NCI-H2081 treated with DMSO at 0.1 percent for 48 hours (cell line): ENCODE measurements around the gene TLR6.

ENCODE experiments used
- DNase-seq: peaks from one replicate; lab custom pipeline; 2025; lab: John Stamatoyannopoulos, UW

TLR6 gene

GRCh38 chr4:38868059-38868960 is 11.7 kb upstream of the TLR6 start:
- no peak for DNase-seq

GRCh38 chr4:38867478-38868058 is 11.0 kb upstream of the TLR6 start, which contains the start of gene FAM114A1:
Gene FAM114A1, plus strand, starts transcription at chr4:38867806. Its CDS starts 10,273 bp downstream, at chr4:38878079.
- DNase-seq: no peak

DNA sequence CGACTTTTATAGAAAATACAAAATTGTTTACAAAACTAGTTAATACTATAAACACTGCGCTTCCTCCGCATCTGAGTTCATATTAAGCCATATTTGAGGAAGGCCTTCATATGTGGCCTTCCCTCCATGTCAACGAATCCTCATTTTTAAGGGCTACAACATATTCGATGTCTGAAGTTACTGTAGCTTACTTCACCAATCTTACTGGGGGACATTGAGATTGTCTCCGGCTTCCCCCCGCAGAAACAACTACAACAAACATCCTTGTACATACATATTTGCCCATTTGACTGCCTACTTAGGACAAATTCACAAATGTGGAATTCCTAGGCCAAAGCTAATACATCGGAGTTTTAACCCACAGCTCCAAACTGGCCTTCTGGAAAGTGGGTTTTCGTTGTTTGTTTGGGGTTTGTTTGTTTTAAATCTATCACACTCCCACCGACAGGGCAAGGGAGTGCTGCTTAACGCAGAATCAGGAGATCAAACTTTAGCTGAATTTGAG is 10.4 kb upstream of the TLR6 start:
- no peak for DNase-seq

GRCh38 chr4:38865445-38865844 is 8.8 kb upstream of the TLR6 start:
- DNase-seq: no peak

GRCh38 chr4:38861791-38862190 is 5.2 kb upstream of the TLR6 start:
- DNase-seq: no peak

- no peak for DNase-seq
These were observed 4.3 kb upstream of the TLR6 start for GRCh38 chr4:38860788-38861424.

GRCh38 chr4:38859501-38859900 is 2.9 kb upstream of the TLR6 start:
- no peak for DNase-seq

GRCh38 chr4:38858097-38858420 is 1.4 kb upstream of the TLR6 start:
- no peak for DNase-seq

- no peak for DNase-seq
These were observed 908 bp upstream of the TLR6 start for GRCh38 chr4:38857354-38858096.

GRCh38 chr4:38856046-38856445 is 571 bp downstream of the TLR6 start:
- DNase-seq: no peak

- no peak for DNase-seq
These were observed 1.2 kb downstream of the TLR6 start for GRCh38 chr4:38855466-38855865.

DNA sequence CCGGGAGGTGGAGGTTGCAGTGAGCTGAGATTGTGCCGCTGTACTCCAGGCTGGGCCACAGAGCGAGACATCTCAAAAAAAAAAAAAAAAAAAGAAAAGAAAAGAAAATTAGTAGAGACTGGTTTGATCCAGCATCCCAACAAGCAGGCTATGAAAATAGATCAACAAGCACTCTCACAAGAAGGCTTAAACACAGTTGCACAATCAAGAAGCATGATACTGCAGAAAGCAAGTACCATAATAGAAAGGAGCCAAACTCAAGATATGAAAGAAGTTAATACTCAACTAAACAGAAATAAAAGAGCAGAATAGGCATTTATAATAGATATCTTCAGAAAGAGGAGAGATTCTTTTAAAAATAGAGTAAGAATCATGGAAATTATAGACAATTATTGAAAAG is 10.6 kb downstream of the TLR6 start:
- no peak for DNase-seq

GRCh38 chr4:38842994-38843393 is 13.6 kb downstream of the TLR6 start:
- no peak for DNase-seq

DNA sequence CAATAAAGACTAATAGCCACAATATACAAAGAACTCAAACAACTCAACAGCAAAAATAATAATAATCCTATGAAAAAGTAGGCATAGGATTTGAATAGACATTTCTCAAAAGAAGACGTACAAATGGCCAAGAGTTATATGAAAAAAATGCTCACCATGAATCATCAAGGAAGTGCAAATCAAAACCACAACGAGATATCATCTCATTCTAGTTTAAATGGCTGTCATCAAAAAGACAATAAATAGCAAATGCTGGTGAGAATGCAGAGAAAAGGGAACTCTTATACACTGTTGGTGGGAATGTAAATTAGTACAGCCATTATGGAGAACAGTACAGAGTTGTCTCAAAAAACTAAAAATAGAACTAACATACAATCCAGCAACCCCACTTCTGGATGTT is 18.8 kb downstream of the TLR6 start:
- no peak for DNase-seq

DNA sequence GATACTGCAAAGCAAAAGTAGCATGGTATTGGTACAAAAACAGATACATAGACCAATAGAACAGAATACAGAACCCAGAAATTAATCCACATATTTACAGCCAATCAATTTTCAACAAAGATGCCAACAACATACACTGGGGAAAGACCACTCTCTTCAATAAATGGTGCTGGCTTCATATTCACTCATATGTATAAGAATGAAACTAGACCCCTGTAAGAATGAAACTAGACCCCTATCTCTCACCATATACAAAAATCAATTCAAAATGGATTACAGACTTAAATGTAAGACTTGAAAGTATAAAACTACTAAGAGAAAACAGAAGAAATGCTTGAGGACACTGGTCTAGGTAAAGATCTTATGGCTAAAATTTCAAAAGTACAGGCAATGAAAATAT is 19.3 kb downstream of the TLR6 start:
- no peak for DNase-seq

- DNase-seq: no peak
These were observed 22.0 kb downstream of the TLR6 start for GRCh38 chr4:38834570-38834969.

DNA sequence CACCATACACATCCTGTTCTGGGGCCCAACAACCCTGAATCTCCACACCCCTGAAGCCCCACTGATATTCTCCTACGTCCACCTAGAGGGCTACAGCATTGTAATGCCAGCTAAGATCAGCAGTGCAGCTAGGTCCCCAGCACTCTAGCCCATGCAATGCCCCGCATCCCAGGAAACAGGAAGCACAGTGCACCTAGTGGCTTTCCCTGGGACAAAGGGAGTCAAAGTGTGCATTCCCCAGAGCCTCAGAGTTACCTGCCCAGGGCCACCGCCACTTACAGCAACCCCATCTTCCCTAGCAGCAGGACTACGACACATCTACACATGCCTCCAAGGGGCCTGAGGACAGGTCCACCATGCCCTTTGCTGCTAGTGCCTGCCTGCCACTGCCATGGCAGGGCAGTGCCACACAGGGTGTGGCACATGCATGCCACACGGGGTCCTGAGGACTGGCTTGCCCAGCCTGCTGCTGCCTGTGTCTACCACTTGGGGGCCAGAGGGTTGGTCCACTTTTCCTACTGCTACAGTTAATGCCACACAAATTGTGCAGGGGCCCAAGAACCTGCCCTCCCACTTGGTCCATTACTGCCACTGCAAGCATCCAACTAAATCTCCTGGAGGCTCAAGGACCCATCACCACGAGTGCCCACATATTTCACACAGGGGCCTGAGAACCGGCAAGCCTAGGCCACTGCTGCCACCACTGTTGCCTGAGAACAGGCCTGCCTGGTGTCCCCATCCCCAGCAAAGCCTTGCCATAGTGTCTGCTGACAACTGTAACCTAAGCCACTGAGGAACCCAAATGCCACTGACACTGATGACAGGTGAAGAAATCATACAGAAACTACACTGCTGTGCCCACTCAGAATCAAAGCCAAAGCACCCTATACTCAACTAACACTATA is 23.7 kb downstream of the TLR6 start:
- DNase-seq: no peak

DNA sequence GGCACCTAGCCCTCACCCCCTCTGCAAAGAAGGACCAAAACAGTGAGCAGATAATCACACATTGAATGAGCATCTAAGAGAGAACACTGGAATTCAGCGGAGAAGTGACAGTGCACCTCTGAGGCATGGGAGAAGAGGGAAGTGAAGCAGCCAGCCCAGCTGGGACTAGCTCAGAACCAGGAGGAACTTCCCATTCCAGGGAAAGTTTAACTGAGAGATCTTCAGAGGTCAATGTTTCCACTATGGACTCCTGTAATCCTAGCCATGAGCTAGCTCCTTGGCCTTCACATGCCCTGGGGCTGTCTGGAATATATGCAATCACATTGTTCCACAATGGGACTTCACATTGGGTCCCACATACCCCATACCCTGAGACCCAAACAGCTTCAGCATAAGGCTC is 24.4 kb downstream of the TLR6 start:
- DNase-seq: no peak

GRCh38 chr4:38831653-38832052 is 25.0 kb downstream of the TLR6 start:
- DNase-seq: no peak

- DNase-seq: no peak
These were observed 27.4 kb downstream of the TLR6 start for GRCh38 chr4:38829237-38829636.

DNA sequence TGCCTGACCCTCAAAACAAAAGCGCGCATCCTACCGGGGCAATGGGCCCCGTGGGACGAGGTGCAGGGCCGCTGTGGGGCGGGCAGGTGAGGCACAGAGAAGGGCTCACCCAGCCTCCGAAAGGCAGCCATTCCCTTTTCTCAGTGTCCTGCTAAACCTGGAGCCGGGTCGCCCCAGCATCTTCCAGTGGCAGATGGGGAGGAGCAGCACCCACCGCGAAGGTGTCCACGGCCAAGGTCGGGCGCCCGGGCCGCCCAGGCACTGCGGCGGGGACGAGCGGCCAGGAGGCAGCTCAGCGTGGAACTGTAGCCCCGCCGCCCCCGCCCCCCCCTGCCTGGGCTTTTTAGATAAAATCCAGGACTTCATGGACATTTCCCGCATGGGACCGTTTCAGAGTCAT is 32.9 kb downstream of the TLR6 start:
- no peak for DNase-seq
